BE2C (cell line): Measurements from ENCODE around the gene CCDC194. TPM values are rescaled to one million over a fixed set of nuclear protein-coding genes. Genes with fewer than 3 reads are reported as not detected.

ENCODE experiments used
- DNase-seq: peaks from one replicate; pipeline ENCODE4 v3.0.0-alpha.2; 2020
- H3K27me3 ChIP-seq: fragments of 250-450 bp; sonication (Bioruptor Pico); 2 replicates; pipeline ENCODE4 v1.5.1; 2020; ENCODE audit warnings: mild to moderate bottlenecking
- H3K36me3 ChIP-seq: fragments of 250-450 bp; sonication (Bioruptor Pico); 2 replicates; pipeline ENCODE4 v1.5.1; 2020; ENCODE audit warnings: mild to moderate bottlenecking
- H3K4me1 ChIP-seq: fragments of 250-450 bp; sonication (Bioruptor Pico); 2 replicates; pipeline ENCODE4 v1.5.1; 2020
- H3K4me3 ChIP-seq: 2 replicates; pipeline ENCODE4 v1.5.1; 2011; ENCODE audit warnings: low read depth, low read length
- H3K9me3 ChIP-seq: fragments of 250-450 bp; sonication (Bioruptor Pico); 2 replicates; pipeline ENCODE4 v1.5.1; 2020
- CTCF ChIP-seq: IDR thresholded peaks from 2 replicates; pipeline ENCODE4 v1.5.1; 2012; ENCODE audit warnings: mild to moderate bottlenecking, low read depth, low read length
- polyA plus RNA-seq: library from polyadenylated mRNA; unstranded; fragments of >200 nt; gene quantifications from one replicate; pipeline ENCODE4 v1.2.1, GENCODE V29; 2012; ENCODE audit warnings: low read depth, missing spikeins; ENCODE audit not compliant: insufficient read length, insufficient read depth

The CCDC194 gene
- not detected for polyA plus RNA-seq

- Histone ChIP-seq H3K4me1 (no peaks in the 10 kb centered on the region), H3K9me3 (no peaks in the 10 kb centered on the region), H3K36me3 (no peaks in the 10 kb centered on the region), H3K27me3 (peaks cover 13% of the 10 kb centered on the region), H3K4me3 (no peak within 1 kb of the TSS)
- no peak for DNase-seq
- TF ChIP-seq CTCF = no peak
Observed at GRCh38 chr19:17393914-17394313, at the start of gene CCDC194. TSS of gene CCDC194 (minus strand) at chr19:17394196. CDS start at chr19:17394158, 38 bp downstream.

GRCh38 chr19:17441241-17442021, 47.4 kb upstream of the CCDC194 start:
- Histone ChIP-seq H3K36me3 (no peaks in the 10 kb centered on the region), H3K4me1 (no peaks in the 10 kb centered on the region), H3K27me3 (peaks cover 6% of the 10 kb centered on the region; the same call in 1 of the 2 replicates), H3K4me3 (no peak overlapping the region), H3K9me3 (no peaks in the 10 kb centered on the region)
- DNase-seq = peak; percentile 32
- peak; percentile 55 for TF ChIP-seq CTCF

GRCh38 chr19:17436874-17437267, 42.9 kb upstream of the CCDC194 start:
- H3K4me3 ChIP-seq = no peak overlapping the region
- H3K27me3 ChIP-seq = peaks cover 6% of the 10 kb centered on the region; the same call in 1 of the 2 replicates
- no peaks in the 10 kb centered on the region for H3K4me1 ChIP-seq

GRCh38 chr19:17436094-17436873, 42.3 kb upstream of the CCDC194 start:
- no peak for TF ChIP-seq CTCF
- Histone ChIP-seq H3K27me3 (peaks cover 6% of the 10 kb centered on the region; the same call in 1 of the 2 replicates), H3K9me3 (no peaks in the 10 kb centered on the region), H3K4me1 (no peaks in the 10 kb centered on the region), H3K36me3 (no peaks in the 10 kb centered on the region), H3K4me3 (no peak overlapping the region)
- no peak for DNase-seq

More at GRCh38 chr19:17436874-17437267, 42.9 kb upstream of the CCDC194 start:
- no peak for DNase-seq
- Histone ChIP-seq H3K9me3 (no peaks in the 10 kb centered on the region), H3K36me3 (no peaks in the 10 kb centered on the region)
- TF ChIP-seq CTCF = no peak

GRCh38 chr19:17435218-17435617, 41.2 kb upstream of the CCDC194 start:
- DNase-seq = no peak
- Histone ChIP-seq H3K27me3 (peaks cover 6% of the 10 kb centered on the region; the same call in 1 of the 2 replicates), H3K4me3 (no peak overlapping the region), H3K36me3 (no peaks in the 10 kb centered on the region), H3K9me3 (no peaks in the 10 kb centered on the region), H3K4me1 (no peaks in the 10 kb centered on the region)
- TF ChIP-seq CTCF = no peak
